Measurements from ENCODE around the gene HRCT1. TPM values are rescaled to one million over a fixed set of nuclear protein-coding genes. Genes with fewer than 3 reads are reported as not detected.

The HRCT1 gene
- total and polyA plus RNA-seq, 9 donors, result 0.48 to 8.1 (median 2.2) TPM; not detected in 1

GRCh38 chr9:35935755-35936509, 29.9 kb downstream of the HRCT1 start:
- 20 to 34% (median 21%) methylated on average over 7 of the region's 7 CpGs for WGBS, 3 donors
- intact Hi-C loops (cut with DNase I), result no loop called here

DNA sequence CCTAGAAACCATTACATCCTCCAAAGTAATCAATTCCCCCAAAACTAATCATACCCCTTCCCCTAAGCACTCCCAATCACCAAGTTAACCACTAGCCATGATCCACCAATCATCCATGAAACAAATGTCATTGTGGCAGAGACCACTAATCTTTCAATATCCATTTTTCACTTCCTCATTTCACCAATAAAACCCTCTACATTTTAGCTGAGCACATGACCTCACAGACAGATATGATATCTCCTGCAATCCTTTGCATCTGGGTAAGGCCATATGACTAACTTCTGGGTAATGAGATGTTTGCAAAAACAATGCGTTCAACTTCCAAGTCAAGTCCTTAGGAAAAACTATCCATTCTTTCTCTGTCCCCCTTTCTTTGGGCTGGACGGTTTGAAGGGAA, 31.2 kb downstream of the HRCT1 start:
- no peaks in the 10 kb centered on the region for H3K36me3 ChIP-seq
- H3K27ac ChIP-seq, result no peak overlapping the region
- H3K9me3 ChIP-seq, result no peaks in the 10 kb centered on the region
- intact Hi-C loops (cut with DNase I), result no loop called here
- TF ChIP-seq EP300 (IDR thresholded peaks at IDR 0.05) (no peak), POLR2A (IDR thresholded peaks at IDR 0.05) (no peak)
- no peaks in the 10 kb centered on the region for H3K4me1 ChIP-seq (ENCODE audit: insufficient read depth)
- 59 to 86% (median 76%) methylated on average over 2 of the region's 2 CpGs for WGBS, 3 donors
- H3K4me3 ChIP-seq, result no peak overlapping the region
- no peaks in the 10 kb centered on the region for H3K27me3 ChIP-seq
- no peak for DNase-seq

More at GRCh38 chr9:35935755-35936509, 29.9 kb downstream of the HRCT1 start:
- Histone ChIP-seq H3K27ac (no peak overlapping the region), H3K27me3 (no peaks in the 10 kb centered on the region), H3K4me3 (no peak overlapping the region), H3K36me3 (no peaks in the 10 kb centered on the region), H3K9me3 (no peaks in the 10 kb centered on the region), H3K4me1 (ENCODE audit: insufficient read depth) (no peaks in the 10 kb centered on the region)
- no peak for DNase-seq
- TF ChIP-seq CTCF (IDR thresholded peaks at IDR 0.05) (no peak), EP300 (IDR thresholded peaks at IDR 0.05) (no peak), POLR2A (IDR thresholded peaks at IDR 0.05) (no peak)

DNA sequence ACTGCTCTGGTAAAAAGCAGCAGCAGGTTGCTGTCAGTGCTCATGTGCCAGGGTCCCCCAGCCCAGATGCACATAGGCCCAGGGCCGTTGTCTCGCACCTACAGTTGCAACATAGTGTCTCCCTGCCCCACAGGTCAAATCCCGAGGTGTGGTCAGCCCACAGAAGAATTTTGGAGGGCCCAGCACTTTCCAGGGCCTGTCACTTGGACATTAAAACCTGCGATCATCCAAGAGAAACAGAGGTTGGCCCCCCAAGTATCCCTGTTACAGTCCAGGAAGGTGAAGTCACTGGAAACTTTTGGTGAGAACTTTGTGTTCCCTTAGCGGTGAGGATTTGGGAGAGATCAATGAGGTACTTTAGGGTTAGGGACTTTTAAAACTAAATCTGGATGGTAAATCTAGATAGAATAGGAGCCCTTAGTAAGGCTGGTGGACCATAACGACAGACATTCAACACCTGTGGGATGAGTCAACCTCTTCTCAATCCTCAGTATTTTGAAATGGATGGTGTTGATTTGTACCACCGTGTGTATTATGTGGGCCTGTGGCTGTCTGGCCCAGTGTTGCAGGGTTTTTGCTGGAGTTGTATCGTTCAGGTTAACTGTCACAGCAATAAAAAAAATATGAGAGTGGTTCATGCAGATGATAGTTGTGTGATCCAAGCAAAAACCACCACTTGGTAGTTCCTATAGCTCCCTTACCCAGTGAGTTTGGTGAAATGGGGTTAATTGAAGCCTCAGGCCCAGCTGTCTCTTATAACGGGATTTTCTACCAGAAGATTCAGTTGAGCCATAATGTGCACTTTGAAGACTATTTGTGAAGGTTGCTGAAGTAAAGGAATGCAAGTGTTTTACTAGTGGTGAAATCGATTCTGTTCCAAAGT, 32.7 kb downstream of the HRCT1 start:
- Histone ChIP-seq H3K27ac (no peak overlapping the region), H3K27me3 (no peaks in the 10 kb centered on the region), H3K36me3 (no peaks in the 10 kb centered on the region), H3K4me1 (ENCODE audit: insufficient read depth) (no peaks in the 10 kb centered on the region), H3K4me3 (no peak overlapping the region), H3K9me3 (no peaks in the 10 kb centered on the region)
- intact Hi-C loops (cut with DNase I), result no loop called here
- no peak for DNase-seq
- WGBS, 3 donors, result 79 to 90% (median 85%) methylated on average over 10 of the region's 10 CpGs
- TF ChIP-seq POLR2A (IDR thresholded peaks at IDR 0.05) (no peak), EP300 (IDR thresholded peaks at IDR 0.05) (no peak), CTCF (IDR thresholded peaks at IDR 0.05) (no peak)

GRCh38 chr9:35939679-35940250, 33.8 kb downstream of the HRCT1 start:
- Histone ChIP-seq H3K36me3 (no peaks in the 10 kb centered on the region), H3K27me3 (no peaks in the 10 kb centered on the region), H3K4me3 (no peak overlapping the region), H3K9me3 (no peaks in the 10 kb centered on the region), H3K27ac (no peak overlapping the region), H3K4me1 (ENCODE audit: insufficient read depth) (no peaks in the 10 kb centered on the region)
- intact Hi-C loops (cut with DNase I), result loop anchor here in 2 of 4 donors (5.0 to 10.0 kb wide), 2 partner anchors 32 to 145 kb away; partner anchors contain the start of genes HRCT1 (in 1 of the 2), NPR2 (in 1 of the 2) and SPAAR (in 1 of the 2)
- DNase-seq, result no peak
- no peak for TF ChIP-seq EP300 (IDR thresholded peaks at IDR 0.05)
- WGBS, 3 donors, result 74 to 91% (median 77%) methylated on average over 8 of the region's 8 CpGs

Measured in ovary (tissue), 9 donors.